HG03432 (cell line): Measurements from ENCODE around the gene SETD9.
A peak's percentile ranks its signal among the peaks of the same experiment; 100 is the strongest.

Experiments
- ATAC-seq: cut with Tn5 transposase; IDR thresholded peaks from one replicate; pipeline ENCODE4 v1.9.1; 2021; ENCODE audit warnings: mild to moderate bottlenecking, moderate library complexity; ENCODE audit not compliant: unreplicated experiment

The SETD9 gene

DNA sequence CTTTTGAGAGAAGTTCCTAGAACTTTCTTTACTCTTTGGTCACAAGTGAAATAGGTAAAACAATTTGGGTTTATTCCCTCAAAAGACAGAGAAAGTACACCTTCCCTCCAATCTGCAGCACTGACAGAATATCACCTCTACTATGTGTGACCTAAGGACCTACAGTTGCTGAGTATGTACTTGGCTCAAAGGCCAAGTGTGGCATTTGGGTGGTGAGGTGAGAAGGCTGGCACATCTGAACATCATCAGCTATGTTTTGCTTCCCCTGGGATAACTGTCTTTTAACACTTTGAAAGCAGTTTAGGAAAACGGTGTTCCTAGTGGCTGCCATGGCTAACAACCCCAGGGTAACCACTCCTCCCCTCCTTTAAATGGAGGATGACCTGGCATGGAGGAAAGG is 24.9 kb downstream of the SETD9 start:
- no peak for ATAC-seq

DNA sequence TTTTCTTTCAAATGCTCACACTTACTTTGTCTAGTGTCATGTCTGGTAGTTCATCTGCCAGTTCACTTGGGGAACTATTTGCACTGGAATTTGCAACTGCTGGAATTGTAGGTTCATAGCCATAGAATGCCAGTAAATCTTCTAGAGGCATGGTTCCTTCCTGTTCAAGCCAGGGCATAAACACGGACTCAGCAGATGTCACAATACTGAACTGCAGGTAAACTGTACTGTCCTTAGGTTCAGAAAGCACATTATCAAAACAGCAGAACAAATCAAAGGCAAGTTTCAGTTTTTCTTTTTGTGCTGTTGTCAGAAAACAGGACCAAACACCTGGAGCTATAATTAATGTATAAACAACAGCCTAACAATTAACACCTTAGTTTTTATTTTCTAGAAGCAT is 29.5 kb downstream of the SETD9 start:
- no peak for ATAC-seq

DNA sequence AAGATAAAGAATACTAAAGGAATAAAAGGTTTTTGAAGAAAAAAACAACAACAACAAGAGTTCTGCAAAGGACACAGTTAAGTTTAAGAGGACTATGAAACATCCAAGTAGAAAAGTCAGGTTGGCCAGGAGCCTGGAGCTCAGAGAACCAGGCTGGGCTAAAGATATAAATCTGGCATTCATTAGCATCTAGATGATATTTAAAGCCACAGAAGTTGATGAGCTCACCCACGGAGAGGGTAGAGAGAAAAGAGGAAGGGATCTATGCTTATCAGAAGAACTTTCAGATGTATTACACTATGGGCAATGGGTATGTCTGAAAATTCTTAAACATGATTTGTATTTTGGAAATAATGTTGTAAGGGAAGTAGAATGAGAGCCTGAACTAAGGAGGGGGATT is 32.6 kb downstream of the SETD9 start:
- no peak for ATAC-seq

DNA sequence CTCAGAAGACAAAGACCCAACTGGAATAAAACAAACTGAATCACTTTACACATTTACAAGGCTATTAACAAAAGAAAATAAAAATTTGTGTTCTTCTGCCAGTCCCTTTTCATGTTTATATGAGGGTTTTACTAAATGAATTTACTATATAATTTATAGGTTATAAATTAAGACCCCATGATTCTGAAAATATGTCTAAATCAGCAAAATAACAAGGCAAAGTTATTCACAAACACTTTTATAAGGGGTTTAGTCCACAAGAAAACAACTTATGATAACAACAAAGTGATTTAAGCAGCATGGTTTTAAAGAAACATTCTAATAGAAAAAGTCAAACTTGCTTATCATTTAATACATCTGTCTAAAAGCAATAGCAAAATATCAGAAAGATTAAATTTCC is 37.7 kb downstream of the SETD9 start:
- ATAC-seq = no peak

DNA sequence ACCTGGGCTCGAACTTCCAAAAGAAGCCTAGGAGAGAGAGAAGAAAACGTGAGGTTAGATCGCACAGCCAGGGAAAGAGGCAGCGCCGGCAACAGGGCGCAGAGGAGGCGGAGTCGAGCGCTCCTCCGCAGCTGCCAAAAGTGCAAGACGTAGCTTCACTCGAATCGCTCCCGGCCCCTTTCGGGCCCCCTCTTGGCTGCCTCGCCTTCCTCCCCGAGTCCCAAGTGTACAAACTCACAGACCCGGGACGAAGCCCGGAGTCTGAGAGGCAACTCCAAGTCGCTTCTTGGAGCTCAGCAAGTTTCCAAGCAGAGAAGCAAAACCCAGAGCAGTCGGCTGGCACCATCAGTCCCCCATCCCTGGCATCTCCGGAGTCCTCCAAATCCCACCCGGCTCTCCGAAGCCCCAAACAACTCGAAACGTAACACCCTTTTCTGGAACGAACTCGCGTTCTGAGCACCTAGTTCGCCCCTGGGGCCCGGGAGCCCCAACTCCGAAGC is 41.3 kb downstream of the SETD9 start:
- ATAC-seq = peak; percentile 55

DNA sequence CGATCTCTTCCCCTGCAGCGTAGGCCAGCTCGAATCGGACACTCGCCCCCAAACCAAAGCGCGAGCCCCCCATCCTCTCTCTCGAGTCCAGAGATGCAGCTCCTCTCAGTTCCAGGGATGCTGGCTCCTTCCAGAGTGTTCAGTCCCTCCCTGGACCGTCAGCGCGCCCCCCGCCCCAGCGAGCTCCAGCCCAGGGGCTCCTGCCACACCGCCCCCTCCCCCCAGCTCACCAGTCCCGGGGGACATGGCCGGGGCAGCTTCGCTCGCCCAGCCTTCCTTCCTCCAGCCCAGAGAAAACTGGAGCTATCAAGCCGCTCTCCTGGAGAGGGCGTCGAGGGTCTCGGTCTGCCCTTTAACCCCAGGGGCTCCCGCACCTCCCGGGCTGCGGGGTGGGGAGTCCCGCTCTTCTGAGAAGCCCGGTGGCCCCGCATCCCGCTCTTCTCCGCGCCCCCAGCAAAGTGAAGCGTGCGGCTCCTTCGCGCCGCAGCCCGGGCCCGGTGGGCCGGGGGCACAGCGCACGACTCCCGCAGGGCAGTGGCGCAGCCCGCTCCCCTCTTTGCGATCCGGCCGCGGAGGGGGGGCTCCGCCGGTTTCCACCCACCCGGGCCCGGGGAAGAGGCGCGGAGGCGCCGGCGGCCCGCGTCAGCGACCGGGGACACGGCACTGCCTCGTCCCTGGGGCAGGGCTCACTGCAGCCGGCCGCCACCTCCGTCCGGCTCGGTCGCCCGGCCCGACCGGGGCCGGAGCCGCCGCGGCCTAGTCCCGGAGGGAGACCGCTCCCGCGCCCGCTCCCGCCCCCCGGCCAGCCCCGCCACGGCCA is 41.9 kb downstream of the SETD9 start:
- peak; percentile 50 for ATAC-seq

DNA sequence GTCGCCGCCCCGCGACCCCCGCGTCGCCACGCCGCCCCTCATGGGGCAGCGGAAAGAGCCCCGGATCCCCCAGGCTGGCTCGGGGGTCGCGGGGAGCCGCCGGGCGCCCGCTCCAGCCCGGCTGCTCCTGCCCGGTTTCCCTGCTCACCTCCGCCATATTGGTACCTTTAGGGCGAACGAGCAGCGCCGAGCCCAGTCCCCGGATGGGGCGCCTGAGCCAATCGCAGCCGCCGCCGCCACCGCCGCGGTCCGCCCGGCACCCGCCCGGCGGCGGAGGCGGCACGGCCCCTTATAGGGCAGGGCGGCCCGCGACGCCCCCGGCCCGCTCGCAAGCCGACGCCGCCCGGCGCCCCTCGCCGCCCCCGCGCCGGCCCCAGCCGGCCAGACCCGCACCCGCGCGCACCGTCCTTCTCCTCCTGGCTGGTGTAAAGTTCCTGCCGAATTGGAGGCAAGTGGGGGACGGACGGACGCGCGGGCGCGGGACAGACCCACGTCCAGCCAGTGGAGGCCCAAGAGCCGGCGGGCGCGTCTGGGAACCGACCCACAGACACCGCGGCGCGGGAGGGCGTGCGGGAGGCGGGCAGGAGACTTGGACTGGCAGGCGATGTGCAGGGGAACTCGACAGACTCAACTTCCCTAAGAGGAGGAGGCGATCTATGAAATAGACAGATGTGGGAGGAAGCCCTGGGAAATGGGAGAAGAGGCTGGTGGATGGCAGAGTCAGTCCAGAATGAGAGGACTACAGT is 42.7 kb downstream of the SETD9 start, which contains the start of gene MIER3:
MIER3 (minus strand) TSS at position 178 of the 746 bp plus-strand sequence; CDS start at position 157, 21 bp downstream.
- ATAC-seq = peak; percentile 94

DNA sequence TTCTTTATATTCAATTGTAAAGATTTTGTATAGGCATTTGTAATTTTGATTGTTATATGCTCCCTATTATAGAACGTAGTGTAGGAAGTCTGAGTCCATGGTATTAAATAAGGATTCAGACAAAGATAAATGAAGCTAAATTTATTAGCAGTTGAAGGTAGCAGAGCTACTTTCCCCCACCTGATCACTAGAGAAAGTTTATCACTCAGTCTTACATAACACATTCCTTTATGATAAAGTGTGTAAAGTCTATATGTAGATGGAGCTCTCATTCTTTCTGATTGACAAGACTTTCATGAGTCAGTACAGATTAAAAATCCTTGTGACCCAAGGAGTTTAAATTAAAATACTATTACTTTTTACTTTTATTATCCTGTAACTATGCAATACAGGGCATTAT is 44.9 kb downstream of the SETD9 start:
- no peak for ATAC-seq

DNA sequence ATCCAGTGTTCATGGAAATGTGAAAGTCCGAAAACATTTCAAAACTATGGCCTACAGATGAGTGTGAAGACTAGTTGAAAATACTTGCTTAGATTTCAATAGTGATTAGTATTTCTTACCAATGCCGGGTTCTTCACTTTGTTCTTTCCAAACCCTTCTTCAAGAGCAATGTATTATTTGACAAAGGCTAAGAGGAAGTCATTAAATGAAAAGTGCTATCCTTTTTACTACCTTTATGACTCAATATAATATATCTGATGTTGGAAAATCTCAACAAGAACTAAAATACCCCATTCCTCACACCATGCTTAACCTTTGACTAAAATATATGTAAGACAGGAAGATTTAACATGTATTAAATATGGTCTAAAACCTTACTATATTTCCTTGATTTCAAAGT is 49.2 kb downstream of the SETD9 start:
- ATAC-seq = no peak

DNA sequence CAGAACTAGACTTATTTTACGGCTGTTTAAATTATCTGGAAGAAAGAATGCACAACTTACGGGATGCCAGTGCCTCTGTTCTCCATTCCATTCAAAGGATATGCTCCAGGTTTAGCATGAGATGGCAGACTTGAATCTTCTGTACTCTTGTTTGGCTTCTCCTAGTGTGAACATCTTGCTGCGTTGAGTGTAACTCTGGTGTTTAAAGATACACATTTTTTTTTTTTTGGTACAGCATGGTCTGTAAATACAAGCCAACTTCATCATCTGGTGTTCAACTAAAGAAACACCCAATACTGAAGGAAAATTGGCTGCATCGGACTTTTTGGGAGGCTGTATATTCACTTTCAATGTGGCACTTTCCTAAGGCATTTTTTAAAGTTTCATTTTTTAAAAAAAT is 49.9 kb downstream of the SETD9 start:
- ATAC-seq = no peak

DNA sequence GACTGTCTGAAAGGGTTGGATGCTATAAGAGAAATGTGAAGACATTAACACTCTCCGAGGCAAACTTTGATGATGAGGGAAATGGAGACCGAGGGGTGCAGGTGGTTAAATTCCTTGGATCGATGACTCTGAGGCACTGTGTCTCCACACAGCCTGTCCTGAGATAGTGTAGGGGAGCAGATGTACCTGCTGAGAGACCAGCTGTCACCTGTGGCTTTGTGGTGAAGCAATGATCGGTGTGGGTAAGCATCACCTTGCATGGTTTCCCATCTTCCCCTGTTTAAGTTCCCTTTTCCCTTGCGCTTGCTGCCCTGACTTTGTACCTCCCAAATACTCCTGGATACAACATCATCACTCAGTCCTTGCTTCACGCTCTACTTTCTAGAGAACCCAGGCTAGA is 52.4 kb downstream of the SETD9 start:
- ATAC-seq = no peak

DNA sequence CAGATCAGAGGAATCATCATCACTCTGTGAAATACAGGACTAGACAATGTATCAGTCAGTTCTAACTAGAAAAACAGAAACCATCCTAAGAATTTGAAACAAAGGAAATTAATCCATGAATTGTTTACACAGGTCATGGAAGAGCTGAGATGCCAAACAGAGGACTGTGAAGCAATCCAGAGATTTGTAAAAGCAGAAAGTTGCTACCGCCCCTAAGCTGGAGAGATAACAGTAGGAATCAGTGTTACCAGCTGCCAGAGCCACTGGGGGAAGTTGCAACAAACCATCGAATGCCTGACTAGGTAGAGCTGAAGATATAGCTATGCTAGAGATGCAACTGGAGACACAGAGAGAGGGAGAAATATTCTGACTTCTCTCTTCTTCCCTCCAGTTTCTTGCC is 52.9 kb downstream of the SETD9 start:
- no peak for ATAC-seq

DNA sequence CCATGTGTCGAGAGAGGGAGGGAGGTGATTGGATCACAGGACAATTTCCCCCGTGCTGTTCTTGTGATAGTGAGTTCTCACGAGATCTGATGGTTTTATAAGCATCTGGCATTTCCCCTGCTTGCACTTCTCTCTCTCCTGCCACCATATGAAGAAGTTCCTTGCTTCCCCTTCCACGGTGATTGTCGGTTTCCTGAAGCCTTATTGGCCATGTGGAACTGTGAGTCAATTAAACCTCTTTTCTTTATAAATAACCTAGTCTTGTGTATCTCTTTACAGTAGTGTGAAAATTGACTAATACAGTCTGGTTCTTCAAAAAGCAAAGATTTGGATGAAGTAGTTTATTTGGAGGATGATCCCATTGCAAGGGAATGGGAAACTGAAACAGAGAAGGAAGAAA is 53.9 kb downstream of the SETD9 start:
- no peak for ATAC-seq

DNA sequence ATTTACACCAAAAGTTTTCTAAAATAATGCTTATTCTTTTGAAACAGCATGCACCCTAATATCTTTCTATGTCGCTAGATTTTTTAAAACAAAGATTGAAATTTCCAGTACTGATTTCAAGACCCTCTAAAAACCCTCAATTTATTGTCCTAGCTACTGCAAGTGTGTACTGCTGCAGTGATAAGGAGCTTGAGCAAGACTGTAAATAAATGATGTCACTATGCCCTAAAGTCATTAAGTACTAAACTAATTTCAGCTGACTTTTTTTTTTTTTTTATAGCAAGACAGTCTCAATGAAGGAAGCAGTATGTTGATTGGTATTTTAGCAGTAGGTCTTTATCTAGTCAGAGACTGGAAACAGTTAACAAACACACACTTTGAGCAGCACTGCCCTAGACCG is 54.8 kb downstream of the SETD9 start:
- no peak for ATAC-seq
